ENCODE measurements around the gene GRM8. TPM values are rescaled to one million over a fixed set of nuclear protein-coding genes. Genes with fewer than 3 reads are reported as not detected.

Gene GRM8
- total RNA-seq, 1 experiment from 2014 or later, result 1.8 TPM

- no peak overlapping the region for H3K4ac ChIP-seq (ENCODE audit: low read depth, low read length)
- H3K23ac ChIP-seq (ENCODE audit: insufficient read length, low read depth, low read length), result no peak overlapping the region
- no peak overlapping the region for H4K91ac ChIP-seq (ENCODE audit: insufficient read length, low read depth, low read length)
- H3K56ac ChIP-seq (ENCODE audit: insufficient read length, low read depth, low read length), result no peak overlapping the region
- no peak overlapping the region for H2BK5ac ChIP-seq (ENCODE audit: insufficient read length, low read length)
- WGBS (ENCODE audit: extremely low coverage, insufficient read length, low lambda C conversion rate), result no CpG with 5 or more reads among the region's 5 CpGs
- no peak overlapping the region for H3K27ac Mint-ChIP-seq
- no peaks in the 10 kb centered on the region for H3K36me3 Mint-ChIP-seq (ENCODE audit: insufficient read depth in 1 of 3, low read depth in 3 of 3)
- H3K4me2 ChIP-seq (ENCODE audit: insufficient read depth, insufficient read length, low read length), result no peak overlapping the region
- H2BK20ac ChIP-seq (ENCODE audit: low read depth, low read length, poor library complexity, severe bottlenecking), result no peak overlapping the region
- no peak overlapping the region for H4K8ac ChIP-seq (replicated peaks; ENCODE audit: insufficient read length, low read depth, low read length)
- no peaks in the 10 kb centered on the region for H3K79me2 ChIP-seq (ENCODE audit: insufficient read depth, low read length)
- no peak overlapping the region for H2AFZ ChIP-seq (ENCODE audit: low read length)
- H4K20me1 ChIP-seq (ENCODE audit: control insufficient read depth, insufficient read depth, insufficient read length), result no peaks in the 10 kb centered on the region
- no peak for TF ChIP-seq CTCF (conservative IDR thresholded peaks at IDR 0.05)
- no peaks in the 10 kb centered on the region for H3K79me1 ChIP-seq (ENCODE audit: insufficient read depth, low read depth, low read length, poor library complexity, severe bottlenecking)
- H3T11ph ChIP-seq (ENCODE audit: low read length), result no peak overlapping the region
- no peak overlapping the region for H3K18ac ChIP-seq (ENCODE audit: insufficient read length, low read depth, low read length)
- H3K9ac ChIP-seq (ENCODE audit: extremely low read depth, insufficient read length, low read length), result no peak overlapping the region
- H3K9me3 Mint-ChIP-seq, result no peaks in the 10 kb centered on the region
- H3K4me1 ChIP-seq (ENCODE audit: insufficient read depth, low read length), result no peaks in the 10 kb centered on the region
- no peak for DNase-seq
- no peak overlapping the region for H2BK15ac ChIP-seq (ENCODE audit: low read depth, low read length)
- H3K4me1 Mint-ChIP-seq, result no peaks in the 10 kb centered on the region
- H2AK5ac ChIP-seq (ENCODE audit: insufficient read length, low read length), result no peak overlapping the region
- H2BK12ac ChIP-seq (ENCODE audit: insufficient read length, low read depth, low read length), result no peak overlapping the region
- no peak overlapping the region for H3K4me3 Mint-ChIP-seq
- H3K14ac ChIP-seq (ENCODE audit: insufficient read depth, low read length), result no peak overlapping the region
- no peak overlapping the region for H3K27ac ChIP-seq (ENCODE audit: insufficient read length, low read depth, low read length)
- H3K27me3 ChIP-seq (ENCODE audit: insufficient read depth, low read length), result no peaks in the 10 kb centered on the region
- H3K23me2 ChIP-seq (ENCODE audit: insufficient read length, low read depth, low read length, poor library complexity, severe bottlenecking), result no peaks in the 10 kb centered on the region
- no peaks in the 10 kb centered on the region for H3K9me3 ChIP-seq (ENCODE audit: control insufficient read depth, low read depth, low read length)
- no peak overlapping the region for H2BK120ac ChIP-seq (ENCODE audit: low read depth, low read length, poor library complexity, severe bottlenecking)
- no peaks in the 10 kb centered on the region for H3K27me3 Mint-ChIP-seq (ENCODE audit: low read depth)
- H4K5ac ChIP-seq (ENCODE audit: insufficient read length, low read depth, low read length), result no peak overlapping the region
Observed at GRCh38 chr7:126499481-126499880, 753.3 kb downstream of the GRM8 start.

Measured in H9 (cell line).